K562 (cell line): ENCODE results near the gene HOXD13. TPM values are rescaled to one million over a fixed set of nuclear protein-coding genes. Genes with fewer than 3 reads are reported as not detected.

Experiments
- ATAC-seq: fragments of 200-7000 bp; cut with Tn5 transposase; 3 replicates; pipeline ENCODE4 v1.9.1; 2020; ENCODE audit warnings: moderate library complexity
- BruUV-seq: library from RNA; stranded (reverse); fragments of 400-500 nt; replicated peaks from 2 replicates; lab custom pipeline; 2021; lab: Mats Ljungman, UMichigan
- CTCF ChIA-PET: fragments of 300-600 bp; formaldehyde crosslinking; extraction: SDS; loops from one replicate; lab custom pipeline; 2021; ENCODE audit warnings: low intra/inter-chr PET ratio; lab: Yijun Ruan, JAX
- POLR2A ChIA-PET: fragments of 300-600, 350-650 bp; sonication (Branson Sonifier 250); formaldehyde crosslinking; extraction: SDS; loops from one replicate; lab custom pipeline; 2021; ENCODE audit warnings: antibody characterized with exemption, inconsistent platforms; lab: Yijun Ruan, JAX
- DNase-seq, 4 experiments: peaks; one replicate each; pipeline versions ENCODE4 v3.0.0 to v3.0.0-alpha.2; 2011 to 2018; ENCODE audit warnings: low spot score in 3 of 4, mixed read lengths in 3 of 4; ENCODE audit errors: extremely low read depth in 1 of 4
- FAIRE-seq: peaks from 2 replicates; lab custom pipeline; 2011; peaks lifted over from hg19 to GRCh38; lab: Jason Lieb, UNC
- H2AFZ ChIP-seq: 2 replicates; pipeline ENCODE4 v1.6.0; 2011; ENCODE audit warnings: low read depth, low read length, control low read depth, inconsistent platforms
- H3K27ac ChIP-seq: fragments of 200-600 bp; 3 replicates; pipeline ENCODE4 v1.8.0; 2011; ENCODE audit warnings: low read depth, mild to moderate bottlenecking, control low read depth, inconsistent platforms, low read length, moderate library complexity, mixed read lengths; ENCODE audit errors: extremely low read depth
- H3K27me3 ChIP-seq, 2 experiments: fragments of 300-600 bp in 1 of 2; 2 replicates in 1 of 2; 3 replicates in 1 of 2; pipeline versions ENCODE4 v1.6.0 to v1.8.0; 2011; ENCODE audit warnings: inconsistent platforms in 2 of 2, low read length in 2 of 2, mild to moderate bottlenecking in 1 of 2, mixed read lengths in 1 of 2, moderate library complexity in 1 of 2; ENCODE audit not compliant: control insufficient read depth in 2 of 2, insufficient read depth in 2 of 2
- H3K36me3 ChIP-seq: fragments of 300-600 bp; 3 replicates; pipeline ENCODE4 v1.8.0; 2011; ENCODE audit warnings: mild to moderate bottlenecking, low read length, inconsistent platforms; ENCODE audit not compliant: control insufficient read depth, insufficient read depth
- H3K4me1 ChIP-seq, 2 experiments: fragments of 200-600 bp in 1 of 2; replicated peaks in 1 of 2; 2 replicates in 1 of 2; 3 replicates in 1 of 2; pipeline versions ENCODE4 v1.5.1 to v1.8.0; 2011; ENCODE audit warnings: inconsistent platforms in 2 of 2, low read length in 2 of 2, mild to moderate bottlenecking in 1 of 2, mixed read lengths in 1 of 2, moderate library complexity in 1 of 2; ENCODE audit not compliant: control insufficient read depth in 2 of 2, insufficient read depth in 2 of 2
- H3K4me2 ChIP-seq: 2 replicates; pipeline ENCODE4 v1.6.1; 2011; ENCODE audit warnings: low read length, control low read depth, inconsistent platforms, mixed read lengths; ENCODE audit not compliant: insufficient read depth
- H3K4me3 ChIP-seq: fragments of 200-600 bp; sonication (generic), shearing (Covaris generic); 2 replicates; pipeline ENCODE4 v1.5.1; 2016; ENCODE audit warnings: control low read depth, inconsistent platforms
- H3K79me2 ChIP-seq: fragments of 200-600 bp; 3 replicates; pipeline ENCODE4 v1.8.0; 2011; ENCODE audit warnings: low read length, inconsistent platforms; ENCODE audit not compliant: control insufficient read depth, insufficient read depth
- H3K9ac ChIP-seq, 2 experiments: 2 replicates each; pipeline versions ENCODE4 v1.6.0 to v1.6.1; 2011; ENCODE audit warnings: low read depth in 2 of 2, low read length in 2 of 2, control low read depth in 1 of 2, inconsistent platforms in 1 of 2, mild to moderate bottlenecking in 1 of 2, mixed read lengths in 1 of 2; ENCODE audit not compliant: insufficient read depth in 1 of 2
- H3K9me1 ChIP-seq: one replicate; pipeline ENCODE4 v1.6.0; 2011; ENCODE audit warnings: inconsistent platforms, mild to moderate bottlenecking, low read length, moderate library complexity; ENCODE audit not compliant: control insufficient read depth, insufficient read depth
- H3K9me3 ChIP-seq: replicated peaks from 2 replicates; pipeline ENCODE4 v1.5.1; 2011; ENCODE audit warnings: low read depth, low read length, inconsistent platforms; ENCODE audit not compliant: control insufficient read depth, insufficient read depth
- H4K20me1 ChIP-seq: replicated peaks from 2 replicates; pipeline ENCODE4 v1.6.1; 2011; ENCODE audit warnings: low read length, inconsistent platforms, mixed read lengths; ENCODE audit not compliant: control insufficient read depth, insufficient read depth
- C11orf30 ChIP-seq: fragments of 450-650 bp; IDR thresholded peaks from 2 replicates; pipeline ENCODE4 v1.6.1; 2016; ENCODE audit warnings: low read depth, mild to moderate bottlenecking
- CREB5 ChIP-seq: fragments of 250-450 bp; sonication (Bioruptor Pico); IDR thresholded peaks from 2 replicates; pipeline ENCODE4 v1.5.0; 2020; ENCODE audit warnings: mild to moderate bottlenecking
- E2F5 ChIP-seq: sonication (generic); formaldehyde crosslinking; IDR thresholded peaks from 2 replicates; pipeline ENCODE4 v1.8.0; 2022; ENCODE audit warnings: mild to moderate bottlenecking, missing genetic modification reagents
- EHMT2 ChIP-seq: fragments of 450-650 bp; IDR thresholded peaks from 2 replicates; pipeline ENCODE4 v1.6.1; 2018; ENCODE audit warnings: antibody characterized with exemption
- HDAC8 ChIP-seq: fragments of 450-650 bp; IDR thresholded peaks from 2 replicates; pipeline ENCODE4 v1.6.1; 2016; ENCODE audit warnings: mild to moderate bottlenecking, missing genetic modification characterization, moderate library complexity, missing compliant biosample characterization
- ID3 ChIP-seq, 2 experiments: fragments of 250-450 bp in 1 of 2; fragments of 450-650 bp in 1 of 2; sonication (Bioruptor Pico) in 1 of 2; IDR thresholded peaks; 2 replicates each; pipeline versions ENCODE4 v1.6.1 to v1.8.0; 2016 to 2021; ENCODE audit warnings: mild to moderate bottlenecking in 2 of 2, moderate library complexity in 2 of 2, missing compliant biosample characterization in 1 of 2, missing genetic modification characterization in 1 of 2
- MCM2 ChIP-seq: fragments of 450-650 bp; IDR thresholded peaks from 2 replicates; pipeline ENCODE4 v1.6.1; 2017; ENCODE audit warnings: low read depth, mild to moderate bottlenecking
- POU5F1 ChIP-seq: fragments of 150-350 bp; IDR thresholded peaks from 2 replicates; pipeline ENCODE4 v1.6.1; 2014; ENCODE audit warnings: borderline replicate concordance, low read length, low read depth, mild to moderate bottlenecking; ENCODE audit not compliant: partially characterized antibody
- SRSF7 ChIP-seq: fragments of 200-400 bp; formaldehyde crosslinking; optimal IDR thresholded peaks from 2 replicates; pipeline ENCODE3; 2017; ENCODE audit warnings: mild to moderate bottlenecking, low read depth, low read length
- ZNF668 ChIP-seq: fragments of 250-450 bp; sonication (Bioruptor Pico); IDR thresholded peaks from 2 replicates; pipeline ENCODE4 v1.8.0; 2022; ENCODE audit warnings: mild to moderate bottlenecking, inconsistent platforms
- in situ Hi-C: fragments of 300-500 bp; cut with MboI; formaldehyde crosslinking; loops from 4 replicates; pipeline ENCODE4 v1.15.0; 2018; ENCODE audit warnings: inconsistent platforms, mixed read lengths
- intact Hi-C: fragments of 100-400 bp; cut with micrococcal nuclease; formaldehyde crosslinking; loops from 2 replicates; pipeline ENCODE4 v1.14.2; 2022
- polyA plus RNA-seq, 8 experiments: library from polyadenylated mRNA; depleted of rRNA in 4 of 8; stranded (reverse) in 5 of 8; unstranded in 3 of 8; fragments of >200 nt; fragmentation: Nextera tagmentation in 2 of 8; fragmentation: Illumina TruSeq in 1 of 8; extraction: Ambion mirVana in 2 of 8; extraction: Trizol in 1 of 8; gene quantifications; 2 replicates each; pipeline versions ENCODE4 v1.2.1 to v1.2.3, GENCODE V29; 2011 to 2014; ENCODE audit warnings: inconsistent platforms in 1 of 8, missing spikeins in 1 of 8
- total RNA-seq, 7 experiments: library from RNA; depleted of rRNA in 6 of 7; stranded (reverse); fragments of >200 nt in 6 of 7; fragmentation: Illumina TruSeq in 2 of 7; extraction: Trizol in 2 of 7; gene quantifications; 2 replicates each; pipeline versions ENCODE4 v1.2.1 to v1.2.3, GENCODE V29; 2011 to 2021; ENCODE audit warnings: low replicate concordance in 1 of 7

Gene HOXD13
- total and polyA plus RNA-seq, 9 of the 15 experiments (the other 6 are each of a cell fraction or from before 2014, with no cell fraction given): 0.03 to 0.04 TPM; not detected in 7

- peaks cover 0 to 27% of the 10 kb centered on the region in 2 experiments; a peak in 2 of 5 replicates for H3K4me1 ChIP-seq
- H4K20me1 ChIP-seq: peaks cover 9% of the 10 kb centered on the region; the same call in 1 of the 2 replicates
- H3K9me1 ChIP-seq: no peaks in the 10 kb centered on the region
- ATAC-seq (no peak), FAIRE-seq (no peak), DNase-seq (no peak)
- no peak overlapping the region for H3K4me3 ChIP-seq
- H2AFZ ChIP-seq: no peak overlapping the region
- H3K36me3 ChIP-seq: no peaks in the 10 kb centered on the region
- no TSS peak for BruUV-seq
- no peaks in the 10 kb centered on the region; the same call in 1 of the 2 replicates for H3K9me3 ChIP-seq
- no peak overlapping the region for H3K4me2 ChIP-seq
- TF ChIP-seq MCM2 (no peak), SRSF7 (no peak), C11orf30 (no peak), E2F5 (no peak), EHMT2 (no peak), CREB5 (no peak), POU5F1 (no peak), ZNF668 (no peak), HDAC8 (tag) (no peak), ID3 (CRISPR knock-in tag; IDR thresholded peaks at IDR 0.05) (no peak), ID3 (tag; IDR thresholded peaks at IDR 0.05) (no peak)
- ChIA-PET CTCF (interaction anchor here (0.7 kb wide), 1 partner anchor 10 kb away, joined by 4 read pairs; no protein-coding TSS in a partner anchor), POLR2A (no interaction called here)
- in situ Hi-C loops: loop anchor here (10.0 to 25.0 kb wide), 2 partner anchors 665 to 1053 kb away; no protein-coding TSS in a partner anchor
- H3K27ac ChIP-seq: no peak overlapping the region
- intact Hi-C loops: no loop called here
- H3K79me2 ChIP-seq: no peaks in the 10 kb centered on the region
- H3K27me3 ChIP-seq: peaks cover 70 to 84% of the 10 kb centered on the region in 2 experiments
- no peak overlapping the region for H3K9ac ChIP-seq
Measured at GRCh38 chr2:176089843-176090395, 2.6 kb upstream of the HOXD13 start.
